HG03442 (cell line): ENCODE results near the gene SOS1.
"Not testable (repeated sequence)": the region's sequence is repeated elsewhere in the genome, so short reads cannot be mapped to it uniquely, and the experiment has no call there.

Experiments used
- ATAC-seq: cut with Tn5 transposase; IDR thresholded peaks from one replicate; pipeline ENCODE4 v1.9.1; 2021; ENCODE audit warnings: mild to moderate bottlenecking, moderate library complexity; ENCODE audit not compliant: unreplicated experiment

The SOS1 gene

DNA sequence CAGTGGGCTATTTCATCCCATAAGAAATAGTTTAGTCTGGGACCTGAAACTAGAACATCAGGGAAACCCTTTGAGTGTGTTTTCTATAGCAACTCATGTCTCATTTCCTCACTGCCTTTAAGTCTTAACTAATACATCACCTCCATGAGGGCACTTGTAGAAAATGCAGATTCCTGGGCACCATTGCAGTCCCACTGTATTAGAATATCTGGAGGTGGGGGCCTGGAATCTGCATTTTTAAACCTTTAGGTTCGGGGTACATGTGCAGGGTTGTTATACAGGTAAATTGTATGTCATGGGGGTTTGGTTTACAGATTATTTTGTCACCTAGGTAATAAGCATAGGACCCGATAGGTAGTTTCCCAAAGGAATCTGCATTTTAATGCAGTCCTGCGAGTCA, 143.8 kb downstream of the SOS1 start:
- ATAC-seq = no peak

DNA sequence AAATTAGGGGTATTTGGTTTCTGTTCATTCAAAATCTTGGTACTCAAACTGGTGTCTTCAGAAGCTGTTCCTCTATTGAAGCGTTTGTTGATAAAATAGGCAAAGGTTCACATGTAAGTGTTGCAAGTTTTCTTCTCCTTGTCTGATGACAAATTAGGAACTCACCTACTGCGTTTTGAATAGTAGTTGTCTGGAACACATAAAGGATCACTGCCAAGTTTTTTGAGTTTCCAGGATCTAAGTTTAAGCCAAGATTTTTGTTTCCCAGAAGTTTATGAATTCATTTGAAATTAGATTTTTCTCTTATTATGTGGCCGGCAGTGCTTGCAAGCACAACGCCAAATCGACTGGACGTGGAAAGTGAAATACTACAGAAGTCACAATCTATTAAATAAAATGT, 145.8 kb downstream of the SOS1 start:
- ATAC-seq = no peak

DNA sequence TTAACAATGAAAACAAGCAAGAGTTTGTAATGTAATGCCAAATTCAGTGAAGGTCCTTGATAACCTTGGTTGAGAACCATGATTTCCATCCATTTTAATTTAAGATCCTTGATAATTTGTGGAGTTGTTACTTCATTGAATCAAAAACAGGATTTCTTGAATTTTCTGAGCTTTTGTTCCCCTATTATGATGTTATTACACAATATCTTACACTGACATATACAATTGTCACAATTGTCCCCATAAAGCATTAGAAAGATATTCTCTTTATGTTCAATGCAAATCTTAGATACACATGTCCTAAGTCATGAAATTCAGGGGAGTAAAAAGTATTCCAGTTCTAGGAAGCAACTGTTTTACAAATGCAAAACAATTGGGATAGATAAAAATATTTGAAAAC, 147.6 kb downstream of the SOS1 start:
- no peak for ATAC-seq

DNA sequence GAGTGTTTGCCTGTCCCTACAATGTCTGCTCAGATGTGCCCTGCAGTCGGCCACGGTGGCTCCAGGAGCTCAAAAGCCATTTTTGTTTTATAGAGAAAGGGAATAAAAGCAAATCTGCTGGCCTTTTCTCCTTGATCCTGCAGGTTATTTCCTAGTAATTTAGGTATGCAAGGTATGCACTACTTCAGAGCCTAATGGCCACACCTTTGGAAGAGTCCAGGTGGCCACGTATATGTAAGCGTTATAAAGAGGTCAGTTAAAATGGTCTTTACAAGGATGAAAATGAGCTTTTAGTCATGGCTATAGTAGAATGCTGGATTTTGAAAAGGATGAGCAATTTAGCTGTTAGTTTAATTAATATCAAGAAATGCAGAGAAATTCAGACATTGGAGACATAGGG, 149.5 kb downstream of the SOS1 start:
- ATAC-seq = no peak

DNA sequence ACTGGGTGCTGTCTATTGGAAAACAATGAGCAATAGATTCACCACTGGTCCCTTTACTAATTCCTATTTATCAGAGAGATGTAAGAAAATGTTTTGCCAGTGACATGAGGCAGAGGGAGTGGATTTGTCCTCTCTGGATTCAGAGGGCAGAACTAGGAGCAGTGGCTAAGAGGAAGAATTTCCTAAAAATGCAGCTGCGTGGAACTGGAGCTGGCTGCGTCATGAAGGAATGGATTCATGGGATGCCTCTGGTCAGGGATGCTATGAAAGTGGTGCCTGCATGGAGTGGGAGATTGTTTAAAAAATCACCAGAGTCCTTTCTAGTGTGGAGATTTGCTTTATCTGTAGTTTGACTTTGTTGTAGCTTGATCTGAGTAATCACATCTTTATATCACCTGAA, 152.8 kb downstream of the SOS1 start:
- ATAC-seq = no peak

DNA sequence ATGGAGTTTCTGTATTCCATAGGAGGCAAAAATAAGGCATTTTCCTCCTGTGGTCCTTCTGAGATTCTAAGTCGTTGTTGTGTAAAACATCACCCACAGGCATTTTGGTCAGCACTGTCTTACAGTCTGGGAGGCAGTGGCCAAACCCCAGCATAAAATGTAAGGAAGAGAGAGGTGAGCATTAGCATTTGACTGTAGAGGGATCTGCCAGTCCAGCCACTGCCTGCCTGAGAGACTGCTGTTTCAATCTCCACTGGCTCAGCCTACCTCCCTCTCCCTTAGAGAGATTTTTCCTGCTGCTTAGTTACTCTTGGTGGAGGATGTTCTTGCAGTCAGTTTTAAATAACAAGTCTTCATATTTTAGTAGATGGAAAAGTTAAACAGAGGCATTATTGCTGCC, 154.2 kb downstream of the SOS1 start:
- ATAC-seq = no peak

DNA sequence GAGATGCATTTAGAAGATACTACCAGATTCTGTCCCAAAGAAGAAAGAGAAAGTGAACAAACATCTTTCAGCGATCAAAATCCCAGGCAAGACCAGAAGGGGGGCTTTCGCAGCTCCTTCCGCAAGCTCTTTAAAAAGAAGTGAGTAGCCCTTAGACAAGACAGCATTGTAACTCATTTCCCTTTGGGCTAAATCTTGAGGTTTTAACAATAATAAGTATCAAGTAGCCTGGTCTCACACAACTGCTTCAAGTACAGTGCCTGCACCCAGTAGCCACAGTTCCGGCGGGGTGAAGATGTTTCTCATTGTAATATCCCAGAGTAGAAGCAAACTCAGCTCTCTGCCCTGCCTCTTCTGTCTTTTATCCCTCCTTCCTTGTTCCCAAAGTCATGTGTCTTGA, 154.8 kb downstream of the SOS1 start:
- no peak for ATAC-seq

DNA sequence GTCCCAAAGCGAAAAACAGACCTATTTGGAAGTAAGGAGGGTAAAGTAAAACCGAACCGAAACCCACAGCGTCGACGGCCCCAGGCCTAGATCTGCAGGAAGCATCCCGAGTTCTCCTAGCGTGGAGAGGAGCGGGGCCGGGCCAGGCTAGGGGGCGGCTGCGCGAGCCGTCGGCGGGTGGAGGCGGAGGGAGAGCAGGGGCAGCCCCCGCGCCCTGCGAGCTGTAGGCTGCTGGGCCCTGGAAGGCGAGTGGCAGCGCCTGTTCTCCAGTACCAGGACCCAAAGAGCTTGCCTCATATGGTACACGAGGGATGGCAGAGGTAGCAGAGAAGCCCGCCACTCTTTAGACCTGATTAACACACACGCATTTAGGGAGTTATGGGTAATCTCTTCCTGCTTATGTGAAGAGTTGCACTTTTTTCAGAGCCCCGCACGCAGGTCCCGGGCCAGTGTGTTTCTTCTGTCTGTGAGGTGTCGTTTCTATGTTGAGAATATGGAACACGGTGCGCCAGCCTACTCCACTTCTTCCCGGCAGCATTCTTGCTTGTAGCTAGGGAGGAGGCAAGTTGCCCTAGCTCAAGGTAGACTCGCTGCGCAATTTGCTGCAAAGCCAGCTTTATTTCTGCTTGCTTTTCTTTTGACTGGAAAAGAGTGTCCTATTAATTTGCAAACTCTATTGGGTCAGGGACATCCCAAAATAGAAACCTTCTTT, 160.1 kb downstream of the SOS1 start:
- no peak for ATAC-seq

DNA sequence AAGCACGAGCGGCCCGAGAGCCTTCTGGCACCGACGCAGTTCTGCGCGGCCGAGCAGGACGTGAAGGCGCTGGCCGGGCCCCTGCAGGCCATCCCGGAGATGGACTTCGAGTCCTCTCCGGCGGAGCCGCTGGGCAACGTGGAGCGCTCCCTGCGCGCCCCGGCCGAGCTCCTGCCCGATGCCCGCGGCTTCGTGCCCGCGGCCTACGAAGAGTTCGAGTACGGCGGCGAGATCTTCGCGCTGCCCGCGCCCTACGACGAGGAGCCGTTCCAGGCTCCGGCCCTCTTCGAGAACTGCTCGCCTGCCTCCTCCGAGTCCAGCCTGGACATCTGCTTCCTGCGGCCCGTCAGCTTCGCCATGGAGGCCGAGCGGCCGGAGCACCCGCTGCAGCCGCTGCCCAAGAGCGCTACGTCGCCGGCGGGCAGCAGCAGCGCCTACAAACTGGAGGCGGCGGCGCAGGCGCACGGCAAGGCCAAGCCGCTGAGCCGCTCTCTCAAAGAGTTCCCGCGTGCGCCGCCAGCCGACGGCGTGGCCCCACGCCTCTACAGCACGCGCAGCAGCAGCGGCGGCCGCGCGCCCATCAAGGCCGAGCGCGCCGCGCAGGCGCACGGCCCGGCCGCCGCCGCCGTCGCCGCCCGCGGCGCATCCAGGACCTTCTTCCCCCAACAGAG, 160.8 kb downstream of the SOS1 start:
- no peak for ATAC-seq

DNA sequence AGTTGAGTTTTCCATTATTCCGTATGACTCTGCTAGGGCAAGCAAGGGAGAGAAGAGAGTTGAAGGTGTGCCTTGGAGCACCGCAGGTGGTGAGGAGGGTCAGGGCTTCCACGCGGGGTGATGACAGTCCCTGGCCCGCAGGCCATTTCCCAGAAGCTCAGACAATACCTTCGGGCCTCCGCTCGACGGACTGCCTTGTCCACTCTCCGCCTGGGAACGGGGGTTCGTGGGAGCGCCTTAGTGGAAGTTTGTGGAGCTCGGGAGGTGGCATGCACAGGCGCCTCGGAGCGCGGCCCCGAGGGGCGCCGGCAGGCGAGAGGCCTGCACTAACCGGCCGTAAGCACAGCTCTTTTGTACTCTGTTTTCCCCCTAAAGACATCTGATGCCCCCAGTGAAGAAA, 161.4 kb downstream of the SOS1 start:
- no peak for ATAC-seq

DNA sequence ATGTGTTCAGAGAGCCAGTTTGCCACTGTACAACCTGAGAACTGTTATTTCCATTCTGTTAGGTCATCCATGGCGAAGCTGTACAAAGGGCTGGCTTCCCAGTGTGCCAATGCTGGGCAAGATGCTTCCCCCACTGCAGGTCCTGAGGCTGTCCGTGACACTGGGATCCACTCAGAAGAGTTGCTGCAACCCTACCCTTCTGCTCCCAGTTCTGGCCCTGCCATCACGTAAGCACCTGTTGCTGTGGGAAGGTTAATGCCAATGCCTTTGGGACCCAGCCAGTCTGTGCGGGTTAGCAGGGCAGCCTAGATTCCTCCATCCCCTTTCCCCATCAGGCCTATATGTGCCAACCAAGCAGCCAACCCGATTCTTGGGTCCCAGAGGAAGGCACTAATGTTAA, 162.9 kb downstream of the SOS1 start:
- ATAC-seq = no peak

DNA sequence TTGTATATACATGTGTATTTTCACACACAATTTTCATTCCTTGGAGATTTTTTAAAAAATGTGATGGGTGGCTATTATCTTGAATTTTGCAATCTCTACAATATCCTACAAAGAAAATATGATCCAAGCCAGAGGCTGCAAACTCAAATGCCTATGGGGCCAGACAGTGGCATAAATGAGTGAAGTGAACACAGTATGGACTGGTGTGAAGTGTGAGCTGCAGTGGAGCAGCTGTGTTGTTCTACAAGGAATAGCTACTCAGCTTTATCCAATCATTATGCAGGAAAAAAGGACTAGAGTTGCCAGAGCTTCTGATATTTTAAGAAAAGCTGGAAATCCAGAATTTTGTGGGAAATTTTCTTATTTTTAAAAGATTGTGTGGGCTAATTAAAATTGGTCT, 169.1 kb downstream of the SOS1 start:
- no peak for ATAC-seq

DNA sequence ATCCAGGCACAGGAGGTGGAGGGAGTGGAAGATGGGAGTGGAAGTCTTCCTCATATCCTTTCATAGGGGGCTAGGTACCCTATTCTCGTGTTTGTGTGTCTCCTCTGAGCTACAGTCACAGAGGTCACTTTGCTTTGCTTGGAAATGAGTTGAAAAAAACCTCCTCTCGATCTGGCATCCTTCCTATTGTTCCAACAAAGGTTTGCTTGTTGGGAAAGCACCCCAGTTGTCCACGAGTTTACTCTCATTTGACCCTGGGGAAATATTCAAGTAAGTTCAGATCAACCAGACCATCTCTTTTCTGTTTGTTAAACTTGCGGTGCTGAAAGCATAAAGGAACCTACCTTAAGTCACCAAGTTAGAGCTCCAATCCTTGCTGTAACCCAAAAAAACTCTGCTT, 171.9 kb downstream of the SOS1 start:
- ATAC-seq = no peak

DNA sequence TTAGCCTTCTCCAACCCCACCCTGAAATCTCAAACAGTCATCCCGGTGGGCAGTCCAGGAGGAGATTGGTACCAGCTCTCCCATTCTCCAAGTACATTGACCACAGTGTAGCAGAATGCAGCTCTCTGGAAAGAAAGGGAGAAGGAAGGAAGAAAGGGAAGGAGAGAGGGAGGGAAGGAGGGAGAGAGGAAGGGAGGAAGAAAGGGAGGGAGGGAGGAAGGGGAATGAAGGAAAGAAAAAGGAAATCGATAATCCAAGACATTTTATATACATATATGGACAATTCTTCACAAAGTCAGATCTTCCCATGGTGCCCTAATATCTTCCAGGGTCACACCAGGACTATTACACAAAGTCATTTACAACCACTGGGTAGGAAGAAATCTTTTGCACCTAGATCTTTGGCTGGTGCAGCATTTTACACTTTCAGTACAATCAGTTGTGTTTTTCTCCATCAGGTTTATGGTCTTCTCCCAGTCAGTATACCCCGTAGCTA, 172.4 kb downstream of the SOS1 start:
- no peak for ATAC-seq

DNA sequence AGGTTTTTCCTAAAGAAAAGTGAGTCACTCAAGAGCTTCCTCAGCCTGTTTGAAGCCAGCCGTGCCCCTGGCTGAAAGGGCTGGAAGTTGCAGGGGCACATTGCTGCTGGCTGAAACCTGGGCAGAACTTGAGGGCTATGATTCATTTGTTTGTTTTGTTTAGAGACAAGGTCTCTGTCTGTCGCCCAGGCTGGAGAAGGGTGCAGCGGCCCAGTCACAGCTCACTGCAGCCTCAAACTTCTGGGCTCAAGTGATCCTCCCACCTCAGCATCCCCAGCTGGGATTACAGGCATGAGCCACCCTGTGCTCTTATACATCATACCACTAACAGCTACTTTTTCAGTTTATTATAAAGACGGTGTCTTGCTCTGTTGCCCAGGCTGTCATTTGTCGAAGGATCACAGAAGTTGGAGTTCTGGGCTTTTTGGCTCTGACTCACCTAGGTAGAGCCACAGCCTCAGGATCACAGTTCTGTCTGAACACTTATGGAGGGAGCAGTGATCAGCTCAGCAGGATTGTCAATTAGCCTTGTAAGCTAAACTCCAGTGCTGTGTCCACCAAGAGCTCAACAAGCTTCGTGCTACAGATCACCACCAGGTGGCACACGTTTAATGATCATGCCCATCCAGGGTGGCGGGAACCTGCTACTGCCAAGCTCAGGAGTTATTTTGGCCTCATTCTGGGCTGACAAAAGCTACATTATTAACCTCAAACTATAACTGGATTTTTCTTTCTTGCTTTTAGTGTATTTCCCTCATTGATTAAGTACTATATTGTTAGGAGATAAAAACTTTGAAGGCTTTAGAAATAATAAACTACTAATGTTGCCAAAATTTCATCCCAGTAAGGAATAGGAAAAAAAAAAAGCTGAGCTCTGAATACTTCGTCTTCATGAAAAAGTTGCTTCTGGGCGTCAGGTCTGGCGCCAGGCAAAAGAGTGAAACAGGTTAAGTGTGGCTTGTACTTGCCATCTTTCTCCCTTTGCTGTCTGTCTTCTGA, 173.3 kb downstream of the SOS1 start:
- peak; percentile 54 for ATAC-seq

DNA sequence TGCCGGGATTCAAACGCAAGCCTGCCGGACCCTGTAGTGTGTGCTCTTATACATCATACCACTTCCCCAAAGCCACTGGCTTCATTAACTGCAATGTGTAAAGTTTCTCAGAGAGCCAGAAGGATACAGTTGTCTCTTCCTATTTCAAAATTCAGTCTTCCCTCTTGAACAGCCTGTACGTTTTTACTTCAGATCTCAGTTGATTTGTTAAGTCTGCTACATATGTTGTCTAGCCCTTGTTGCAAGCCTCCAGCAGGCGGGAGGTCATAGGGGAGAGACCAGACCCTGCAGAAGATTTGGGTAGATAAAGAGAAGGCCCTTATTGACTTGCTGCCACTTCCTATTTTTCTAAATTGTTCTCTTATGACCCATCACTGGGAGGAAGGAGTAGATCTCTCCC, 174.9 kb downstream of the SOS1 start:
- ATAC-seq = no peak

DNA sequence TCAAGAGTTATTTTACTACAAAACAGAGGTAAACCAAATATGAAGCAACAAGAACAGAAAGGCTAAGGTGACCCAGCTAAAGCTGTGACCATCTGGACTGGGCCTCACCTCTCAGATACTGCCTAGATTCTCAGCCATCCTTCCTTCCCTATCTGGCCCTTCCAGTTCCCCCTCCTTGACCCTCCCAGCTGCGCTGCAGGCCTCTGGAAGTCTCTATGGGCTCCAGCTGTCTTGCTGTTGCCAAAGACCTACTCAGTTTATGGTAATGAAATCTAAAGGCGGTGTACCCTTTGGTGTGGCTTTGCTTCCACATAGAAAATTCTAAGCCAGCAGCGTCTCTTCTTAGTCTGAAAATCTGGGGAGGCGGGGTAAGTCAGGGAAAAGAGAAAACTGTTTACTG, 175.5 kb downstream of the SOS1 start:
- ATAC-seq = no peak

DNA sequence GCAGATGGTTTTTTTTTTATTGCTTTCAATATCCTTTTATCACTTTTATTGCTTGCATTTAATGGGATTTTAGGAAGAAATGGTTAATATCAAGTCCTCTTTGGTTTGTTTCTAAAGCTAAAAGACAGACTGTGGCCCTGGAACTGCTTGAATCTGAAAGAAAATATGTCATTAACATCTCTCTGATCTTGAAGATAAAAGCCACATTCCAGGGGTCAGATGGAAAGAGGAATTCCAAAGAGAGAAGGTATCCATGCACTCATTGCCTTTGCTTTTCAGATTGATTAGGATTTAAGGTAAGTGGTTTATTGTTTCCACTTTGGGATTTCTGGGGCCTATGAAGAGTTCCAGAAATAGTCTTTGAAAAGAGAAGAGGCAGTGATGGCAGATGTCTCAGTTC, 177.1 kb downstream of the SOS1 start:
- no peak for ATAC-seq

DNA sequence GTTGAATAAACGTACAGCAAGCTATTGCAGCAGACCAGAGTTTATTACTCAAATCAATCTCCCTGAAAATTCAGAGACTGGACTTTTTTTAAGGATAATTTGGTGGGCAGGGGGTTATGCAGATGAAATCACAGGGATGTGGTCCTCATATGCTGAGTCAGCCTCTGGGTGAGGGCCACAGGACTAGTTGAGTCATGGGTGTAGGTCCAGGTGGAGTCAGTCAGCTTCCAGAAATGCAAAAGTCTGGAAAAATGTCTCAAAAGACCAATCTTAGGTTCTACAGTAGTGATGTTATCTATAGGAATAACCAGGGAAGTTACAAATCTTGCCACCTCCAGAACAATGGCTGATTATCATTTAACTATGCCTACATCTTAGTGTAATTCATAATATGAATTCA, 180.1 kb downstream of the SOS1 start:
- no peak for ATAC-seq

DNA sequence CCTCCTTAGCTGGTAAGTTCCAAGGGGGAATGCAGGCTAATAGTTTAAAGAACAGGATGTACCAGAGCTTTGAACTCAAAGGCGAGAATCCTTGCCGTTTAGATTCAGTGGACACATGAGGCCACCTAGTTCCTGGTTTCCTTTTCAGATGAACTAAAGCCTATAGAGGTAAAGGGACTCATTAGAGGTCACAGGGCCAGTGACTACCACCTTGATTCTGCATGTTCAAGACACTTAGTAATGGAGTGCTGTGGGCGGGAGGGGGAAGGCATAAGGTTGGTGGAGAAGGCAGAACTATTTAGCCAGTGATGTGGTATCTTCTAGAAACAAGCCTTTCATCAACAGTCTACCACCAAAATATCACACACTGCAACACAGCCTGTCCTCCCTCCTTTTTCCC, 183.3 kb downstream of the SOS1 start:
- ATAC-seq = no peak

DNA sequence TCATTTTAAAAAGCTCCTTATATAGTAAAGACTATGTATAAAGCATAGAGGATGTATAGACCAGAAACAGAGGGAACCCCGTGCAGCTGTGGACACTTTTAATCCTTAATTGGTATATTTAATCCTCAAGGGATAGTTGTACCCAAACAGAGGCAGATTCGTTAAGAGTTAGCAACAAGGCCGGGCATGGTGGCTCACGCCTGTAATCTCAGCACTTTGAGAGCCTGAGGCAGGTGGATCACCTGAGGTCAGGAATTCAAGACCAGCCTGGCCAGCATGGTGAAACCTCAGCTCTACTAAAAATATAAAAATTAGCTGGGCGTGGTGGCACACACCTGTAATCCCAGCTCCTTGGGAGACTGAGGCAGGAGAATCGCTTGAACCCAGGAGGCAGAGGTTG, 184.3 kb downstream of the SOS1 start:
- ATAC-seq = not testable (repeated sequence)
